Mesenchymal stem cell (in vitro differentiated cells and primary cell): ENCODE results near the gene SOD3.

Source experiments
- DNase-seq: peaks from one replicate; pipeline ENCODE4 v3.0.0-alpha.2; 2013
- H2AFZ ChIP-seq: one replicate; pipeline ENCODE4 v1.6.1; 2013; ENCODE audit warnings: low read depth, mild to moderate bottlenecking, control low read depth, inconsistent platforms, low read length, moderate library complexity
- H2AK5ac ChIP-seq: 2 replicates; pipeline ENCODE4 v1.6.1; 2013; ENCODE audit warnings: low read length, moderate library complexity, mild to moderate bottlenecking, inconsistent platforms; ENCODE audit not compliant: severe bottlenecking
- H2BK120ac ChIP-seq: one replicate; pipeline ENCODE4 v1.6.1; 2013; ENCODE audit warnings: low read depth, mild to moderate bottlenecking, inconsistent platforms, low read length, moderate library complexity
- H2BK12ac ChIP-seq, 2 experiments: one replicate each; pipeline ENCODE4 v1.6.1; 2013; ENCODE audit warnings: inconsistent platforms in 2 of 2, low read length in 2 of 2, mild to moderate bottlenecking in 2 of 2, moderate library complexity in 2 of 2, control low read depth in 1 of 2
- H2BK15ac ChIP-seq: one replicate; pipeline ENCODE4 v1.6.1; 2013; ENCODE audit warnings: mild to moderate bottlenecking, low read depth, inconsistent platforms; ENCODE audit not compliant: poor library complexity, severe bottlenecking
- H2BK5ac ChIP-seq: 2 replicates; pipeline ENCODE4 v1.6.1; 2013; ENCODE audit warnings: low read depth, mild to moderate bottlenecking, low read length, control low read depth, inconsistent platforms; ENCODE audit not compliant: poor library complexity, severe bottlenecking
- H3K14ac ChIP-seq, 2 experiments: one replicate each; pipeline ENCODE4 v1.6.1; 2013; ENCODE audit warnings: inconsistent platforms in 2 of 2, low read length in 2 of 2, control low read depth in 1 of 2, mild to moderate bottlenecking in 1 of 2, moderate library complexity in 1 of 2
- H3K18ac ChIP-seq, 2 experiments: one replicate each; pipeline ENCODE4 v1.6.1; 2013; ENCODE audit warnings: inconsistent platforms in 2 of 2, low read length in 2 of 2, control low read depth in 1 of 2, low read depth in 1 of 2, mild to moderate bottlenecking in 1 of 2
- H3K23ac ChIP-seq, 2 experiments: one replicate each; pipeline ENCODE4 v1.6.1; 2013; ENCODE audit warnings: inconsistent platforms in 2 of 2, low read length in 2 of 2, mild to moderate bottlenecking in 2 of 2, moderate library complexity in 2 of 2, control low read depth in 1 of 2
- H3K27ac ChIP-seq: 2 replicates; pipeline ENCODE4 v1.5.1; 2013; ENCODE audit warnings: mild to moderate bottlenecking, moderate library complexity, low read length, control low read depth, inconsistent platforms; ENCODE audit not compliant: poor library complexity, severe bottlenecking
- H3K27me3 ChIP-seq, 2 experiments: 2 replicates each; pipeline versions ENCODE4 v1.6.1 to v1.7.0; 2013; ENCODE audit warnings: low read length in 2 of 2, mild to moderate bottlenecking in 2 of 2, moderate library complexity in 2 of 2, control low read depth in 1 of 2, inconsistent platforms in 1 of 2; ENCODE audit not compliant: control insufficient read depth in 1 of 2, insufficient read depth in 1 of 2
- H3K36me3 ChIP-seq, 2 experiments: 2 replicates each; pipeline versions ENCODE4 v1.6.1 to v1.7.0; 2013; ENCODE audit warnings: low read length in 2 of 2, control low read depth in 1 of 2, inconsistent platforms in 1 of 2, low read depth in 1 of 2, mild to moderate bottlenecking in 1 of 2; ENCODE audit not compliant: insufficient read depth in 2 of 2, control insufficient read depth in 1 of 2
- H3K4ac ChIP-seq, 2 experiments: one replicate each; pipeline ENCODE4 v1.6.1; 2013; ENCODE audit warnings: inconsistent platforms in 2 of 2, low read length in 2 of 2, mild to moderate bottlenecking in 2 of 2, moderate library complexity in 2 of 2, control low read depth in 1 of 2, low read depth in 1 of 2
- H3K4me1 ChIP-seq: 2 replicates; pipeline ENCODE4 v1.6.1; 2013; ENCODE audit warnings: low read depth, low read length, control low read depth; ENCODE audit not compliant: control insufficient read depth, insufficient read depth
- H3K4me2 ChIP-seq: 2 replicates; pipeline ENCODE4 v1.6.1; 2013; ENCODE audit warnings: low read length, mild to moderate bottlenecking, inconsistent platforms; ENCODE audit not compliant: poor library complexity, severe bottlenecking
- H3K4me3 ChIP-seq, 2 experiments: 2 replicates each; pipeline versions ENCODE4 v1.5.1 to v1.7.0; 2013; ENCODE audit warnings: low read length in 2 of 2, mild to moderate bottlenecking in 2 of 2, control low read depth in 1 of 2, low read depth in 1 of 2; ENCODE audit not compliant: insufficient read depth in 1 of 2
- H3K79me1 ChIP-seq: replicated peaks from 2 replicates; pipeline ENCODE4 v1.6.1; 2013; ENCODE audit warnings: mild to moderate bottlenecking, control low read depth, low read length, inconsistent platforms; ENCODE audit not compliant: poor library complexity, severe bottlenecking
- H3K9ac ChIP-seq: 2 replicates; pipeline ENCODE4 v1.7.0; 2013; ENCODE audit warnings: mild to moderate bottlenecking, low read length, moderate library complexity
- H3K9me3 ChIP-seq: 2 replicates; pipeline ENCODE4 v1.7.0; 2013; ENCODE audit warnings: mild to moderate bottlenecking, low read length; ENCODE audit not compliant: control insufficient read depth
- H4K8ac ChIP-seq: one replicate; pipeline ENCODE4 v1.6.1; 2013; ENCODE audit warnings: inconsistent platforms, mild to moderate bottlenecking, low read length, moderate library complexity
- H4K91ac ChIP-seq: one replicate; pipeline ENCODE4 v1.6.1; 2013; ENCODE audit warnings: mild to moderate bottlenecking, low read length, inconsistent platforms
- whole genome bisulfite sequencing: methylation state at CpG from one replicate; pipeline ENCODE4 v1.1.7; 2013; ENCODE audit warnings: mixed read lengths; 5-methylcytosine and 5-hydroxymethylcytosine counted together

SOD3 gene

GRCh38 chr4:24810871-24811631, 15.7 kb downstream of the SOD3 start:
- H3K27ac ChIP-seq: no peak overlapping the region
- H2AFZ ChIP-seq: no peak overlapping the region
- H3K36me3 ChIP-seq: peaks cover 7 to 49% of the 10 kb centered on the region in 2 experiments
- H3K4me2 ChIP-seq: no peak overlapping the region
- no peak overlapping the region for H3K14ac ChIP-seq
- H2BK120ac ChIP-seq: no peak overlapping the region
- WGBS: 91% methylated on average over 6 of the region's 6 CpGs
- H4K8ac ChIP-seq: no peak overlapping the region
- no peak overlapping the region for H2BK5ac ChIP-seq
- H3K4me1 ChIP-seq: peaks cover 2% of the 10 kb centered on the region
- no peak overlapping the region for H3K9ac ChIP-seq
- H3K4ac ChIP-seq: no peak overlapping the region
- H3K9me3 ChIP-seq: no peaks in the 10 kb centered on the region
- no peak overlapping the region for H2BK12ac ChIP-seq
- DNase-seq: no peak
- H3K23ac ChIP-seq: no peak overlapping the region
- no peaks in the 10 kb centered on the region for H3K27me3 ChIP-seq
- H3K18ac ChIP-seq: no peak overlapping the region
- no peak overlapping the region for H2AK5ac ChIP-seq
- H4K91ac ChIP-seq: no peak overlapping the region
- H3K4me3 ChIP-seq: no peak overlapping the region
- H2BK15ac ChIP-seq: no peak overlapping the region
- H3K79me1 ChIP-seq: no peaks in the 10 kb centered on the region

DNA sequence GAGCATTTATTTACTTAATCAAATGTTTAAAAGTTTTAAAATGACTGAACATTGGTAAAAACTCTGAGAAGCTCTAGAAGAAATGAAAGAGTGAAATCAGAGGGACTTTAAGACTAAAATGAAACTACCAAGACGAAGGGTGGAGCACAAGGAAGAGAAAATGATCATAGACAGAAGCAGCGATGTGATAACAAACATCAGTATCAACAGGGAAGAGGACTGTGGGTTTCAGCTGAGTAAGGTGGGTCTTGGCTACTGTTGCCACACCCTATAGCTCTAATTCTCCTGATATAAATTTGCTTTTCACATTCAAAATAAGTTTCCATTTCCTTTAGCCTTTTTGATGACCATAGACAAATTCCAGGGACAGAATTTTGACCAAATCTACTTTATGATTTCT, 18.4 kb downstream of the SOD3 start:
- Histone ChIP-seq H2BK15ac (no peak overlapping the region), H2BK12ac (no peak overlapping the region)
- 78% methylated on average over 2 of the region's 2 CpGs for WGBS

GRCh38 chr4:24816797-24817196, 21.4 kb downstream of the SOD3 start:
- Histone ChIP-seq H3K4ac (no peak overlapping the region), H3K27ac (no peak overlapping the region)
- DNase-seq: no peak

More for the DNA sequence above, 18.4 kb downstream of the SOD3 start:
- Histone ChIP-seq H3K4me3 (no peak overlapping the region), H3K4me2 (no peak overlapping the region), H4K8ac (no peak overlapping the region), H3K27me3 (no peaks in the 10 kb centered on the region), H3K18ac (no peak overlapping the region), H4K91ac (no peak overlapping the region), H3K14ac (no peak overlapping the region), H3K4me1 (peaks cover 2% of the 10 kb centered on the region), H3K9ac (no peak overlapping the region), H2AFZ (no peak overlapping the region), H3K27ac (no peak overlapping the region), H3K23ac (no peak overlapping the region), H3K79me1 (no peaks in the 10 kb centered on the region), H3K4ac (no peak overlapping the region), H2AK5ac (no peak overlapping the region), H2BK5ac (no peak overlapping the region), H3K36me3 (peaks cover under 1 to 48% of the 10 kb centered on the region in 2 experiments), H2BK120ac (no peak overlapping the region), H3K9me3 (no peaks in the 10 kb centered on the region)
- no peak for DNase-seq

DNA sequence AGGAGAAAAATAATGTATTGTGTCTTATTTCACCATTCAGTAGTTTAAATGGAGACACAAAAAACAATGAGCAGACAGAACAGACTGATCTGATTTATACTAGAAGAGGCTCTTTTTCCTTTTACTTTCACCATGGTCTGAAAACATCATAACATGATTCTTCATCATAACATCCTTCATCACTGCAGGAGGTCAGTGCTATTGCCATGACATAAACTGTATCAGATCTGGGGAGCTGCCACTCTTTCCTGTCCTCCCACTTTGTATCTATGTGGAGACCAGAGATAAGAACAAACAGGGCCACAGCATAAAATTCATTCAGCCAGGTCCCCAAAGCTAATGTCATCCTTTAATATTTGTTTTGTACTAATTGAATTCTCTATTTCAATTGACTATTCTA, 25.2 kb downstream of the SOD3 start:
- DNase-seq: no peak
- no peak overlapping the region for H4K91ac ChIP-seq
- H3K36me3 ChIP-seq: peaks cover 0 to 71% of the 10 kb centered on the region in 2 experiments
- H3K4me1 ChIP-seq: no peaks in the 10 kb centered on the region
- H3K23ac ChIP-seq: no peak overlapping the region
- H2BK12ac ChIP-seq: no peak overlapping the region
- no peak overlapping the region for H3K14ac ChIP-seq
- no peaks in the 10 kb centered on the region for H3K27me3 ChIP-seq
- no peak overlapping the region for H2BK5ac ChIP-seq
- no peak overlapping the region for H4K8ac ChIP-seq
- no peak overlapping the region for H2AK5ac ChIP-seq
- no peak overlapping the region for H3K4me2 ChIP-seq
- no peak overlapping the region for H2BK120ac ChIP-seq
- H3K4me3 ChIP-seq: no peak overlapping the region
- H3K9ac ChIP-seq: no peak overlapping the region
- H2BK15ac ChIP-seq: no peak overlapping the region
- H3K4ac ChIP-seq: no peak overlapping the region
- H3K18ac ChIP-seq: no peak overlapping the region
- no peaks in the 10 kb centered on the region for H3K79me1 ChIP-seq
- H3K27ac ChIP-seq: no peak overlapping the region
- no peaks in the 10 kb centered on the region for H3K9me3 ChIP-seq
- no peak overlapping the region for H2AFZ ChIP-seq

More at GRCh38 chr4:24816797-24817196, 21.4 kb downstream of the SOD3 start:
- no peak overlapping the region for H3K9ac ChIP-seq
- H3K4me3 ChIP-seq: no peak overlapping the region
- no peaks in the 10 kb centered on the region for H3K27me3 ChIP-seq
- H3K23ac ChIP-seq: no peak overlapping the region
- no peak overlapping the region for H2BK12ac ChIP-seq
- no peak overlapping the region for H3K4me2 ChIP-seq
- no peak overlapping the region for H2AFZ ChIP-seq
- no peak overlapping the region for H2AK5ac ChIP-seq
- H3K9me3 ChIP-seq: no peaks in the 10 kb centered on the region
- H2BK15ac ChIP-seq: no peak overlapping the region
- H3K36me3 ChIP-seq: peaks cover 0 to 71% of the 10 kb centered on the region in 2 experiments
- no peak overlapping the region for H4K91ac ChIP-seq
- H4K8ac ChIP-seq: no peak overlapping the region
- no peak overlapping the region for H2BK5ac ChIP-seq
- H3K14ac ChIP-seq: no peak overlapping the region
- H3K4me1 ChIP-seq: no peaks in the 10 kb centered on the region
- no peak overlapping the region for H2BK120ac ChIP-seq
- no peaks in the 10 kb centered on the region for H3K79me1 ChIP-seq
- no peak overlapping the region for H3K18ac ChIP-seq
- WGBS: 90% methylated on average over 18 of the region's 18 CpGs
